GM21447 (cell line): Measurements from ENCODE around the gene DHX38.

Experiments
- ATAC-seq: cut with Tn5 transposase; IDR thresholded peaks from one replicate; pipeline ENCODE4 v1.9.1; 2021; ENCODE audit not compliant: unreplicated experiment

Gene DHX38

GRCh38 chr16:72120026-72120425 lies 26.4 kb downstream of the DHX38 start:
- ATAC-seq: no peak

GRCh38 chr16:72122308-72122707 lies 28.7 kb downstream of the DHX38 start:
- no peak for ATAC-seq

GRCh38 chr16:72122916-72123315 lies 29.3 kb downstream of the DHX38 start:
- ATAC-seq: no peak

- ATAC-seq: no peak
Observed at GRCh38 chr16:72123426-72123825, 29.8 kb downstream of the DHX38 start.

GRCh38 chr16:72124148-72124547 lies 30.5 kb downstream of the DHX38 start:
- ATAC-seq: no peak

GRCh38 chr16:72124761-72125634 lies 31.4 kb downstream of the DHX38 start:
- ATAC-seq: no peak

GRCh38 chr16:72125635-72126428 lies 32.2 kb downstream of the DHX38 start:
- ATAC-seq: no peak

- ATAC-seq: no peak
Observed at GRCh38 chr16:72126429-72126765, 32.8 kb downstream of the DHX38 start.

GRCh38 chr16:72128701-72129100 lies 35.1 kb downstream of the DHX38 start:
- no peak for ATAC-seq

- ATAC-seq: no peak
Observed at GRCh38 chr16:72129976-72130656, 36.5 kb downstream of the DHX38 start.

- ATAC-seq: no peak
Observed at GRCh38 chr16:72131036-72131435, 37.4 kb downstream of the DHX38 start.

- ATAC-seq: no peak
Observed at GRCh38 chr16:72132726-72133125, 39.1 kb downstream of the DHX38 start.

- ATAC-seq: no peak
Observed at GRCh38 chr16:72134507-72134906, 40.9 kb downstream of the DHX38 start.

GRCh38 chr16:72137380-72138063 lies 43.9 kb downstream of the DHX38 start:
- ATAC-seq: no peak

- no peak for ATAC-seq
Observed at GRCh38 chr16:72138064-72138572, 44.5 kb downstream of the DHX38 start.

GRCh38 chr16:72139908-72140307 lies 46.3 kb downstream of the DHX38 start:
- ATAC-seq: no peak

- no peak for ATAC-seq
Observed at GRCh38 chr16:72142476-72142875, 48.8 kb downstream of the DHX38 start.

- no peak for ATAC-seq
Observed at GRCh38 chr16:72149676-72150464, 56.2 kb downstream of the DHX38 start.

GRCh38 chr16:72159386-72159785 lies 65.7 kb downstream of the DHX38 start:
- no peak for ATAC-seq

- no peak for ATAC-seq
Observed at GRCh38 chr16:72159801-72160200, 66.2 kb downstream of the DHX38 start.
